K562 (cell line): ENCODE measurements around the gene LGALS12. TPM values are rescaled to one million over a fixed set of nuclear protein-coding genes. Genes with fewer than 3 reads are reported as not detected.

Experiments
- ATAC-seq: fragments of 200-7000 bp; cut with Tn5 transposase; 3 replicates; pipeline ENCODE4 v1.9.1; 2020; ENCODE audit warnings: moderate library complexity
- BruUV-seq: library from RNA; stranded (reverse); fragments of 400-500 nt; replicated peaks from 2 replicates; lab custom pipeline; 2021; lab: Mats Ljungman, UMichigan
- CTCF ChIA-PET: fragments of 300-600 bp; formaldehyde crosslinking; extraction: SDS; loops from one replicate; lab custom pipeline; 2021; ENCODE audit warnings: low intra/inter-chr PET ratio; lab: Yijun Ruan, JAX
- POLR2A ChIA-PET: fragments of 300-600, 350-650 bp; sonication (Branson Sonifier 250); formaldehyde crosslinking; extraction: SDS; loops from one replicate; lab custom pipeline; 2021; ENCODE audit warnings: antibody characterized with exemption, inconsistent platforms; lab: Yijun Ruan, JAX
- DNase-seq, 4 experiments: peaks; one replicate each; pipeline versions ENCODE4 v3.0.0 to v3.0.0-alpha.2; 2011 to 2018; ENCODE audit warnings: low spot score in 3 of 4, mixed read lengths in 3 of 4; ENCODE audit errors: extremely low read depth in 1 of 4
- FAIRE-seq: peaks from 2 replicates; lab custom pipeline; 2011; peaks lifted over from hg19 to GRCh38; lab: Jason Lieb, UNC
- H2AFZ ChIP-seq: 2 replicates; pipeline ENCODE4 v1.6.0; 2011; ENCODE audit warnings: low read depth, low read length, control low read depth, inconsistent platforms
- H3K27ac ChIP-seq: fragments of 200-600 bp; 3 replicates; pipeline ENCODE4 v1.8.0; 2011; ENCODE audit warnings: low read depth, mild to moderate bottlenecking, control low read depth, inconsistent platforms, low read length, moderate library complexity, mixed read lengths; ENCODE audit errors: extremely low read depth
- H3K27me3 ChIP-seq, 2 experiments: fragments of 300-600 bp in 1 of 2; 2 replicates in 1 of 2; 3 replicates in 1 of 2; pipeline versions ENCODE4 v1.6.0 to v1.8.0; 2011; ENCODE audit warnings: inconsistent platforms in 2 of 2, low read length in 2 of 2, mild to moderate bottlenecking in 1 of 2, mixed read lengths in 1 of 2, moderate library complexity in 1 of 2; ENCODE audit not compliant: control insufficient read depth in 2 of 2, insufficient read depth in 2 of 2
- H3K36me3 ChIP-seq: fragments of 300-600 bp; 3 replicates; pipeline ENCODE4 v1.8.0; 2011; ENCODE audit warnings: mild to moderate bottlenecking, low read length, inconsistent platforms; ENCODE audit not compliant: control insufficient read depth, insufficient read depth
- H3K4me1 ChIP-seq, 2 experiments: fragments of 200-600 bp in 1 of 2; replicated peaks in 1 of 2; 2 replicates in 1 of 2; 3 replicates in 1 of 2; pipeline versions ENCODE4 v1.5.1 to v1.8.0; 2011; ENCODE audit warnings: inconsistent platforms in 2 of 2, low read length in 2 of 2, mild to moderate bottlenecking in 1 of 2, mixed read lengths in 1 of 2, moderate library complexity in 1 of 2; ENCODE audit not compliant: control insufficient read depth in 2 of 2, insufficient read depth in 2 of 2
- H3K4me2 ChIP-seq: 2 replicates; pipeline ENCODE4 v1.6.1; 2011; ENCODE audit warnings: low read length, control low read depth, inconsistent platforms, mixed read lengths; ENCODE audit not compliant: insufficient read depth
- H3K4me3 ChIP-seq: fragments of 200-600 bp; sonication (generic), shearing (Covaris generic); 2 replicates; pipeline ENCODE4 v1.5.1; 2016; ENCODE audit warnings: control low read depth, inconsistent platforms
- H3K79me2 ChIP-seq: fragments of 200-600 bp; 3 replicates; pipeline ENCODE4 v1.8.0; 2011; ENCODE audit warnings: low read length, inconsistent platforms; ENCODE audit not compliant: control insufficient read depth, insufficient read depth
- H3K9ac ChIP-seq, 2 experiments: 2 replicates each; pipeline versions ENCODE4 v1.6.0 to v1.6.1; 2011; ENCODE audit warnings: low read depth in 2 of 2, low read length in 2 of 2, control low read depth in 1 of 2, inconsistent platforms in 1 of 2, mild to moderate bottlenecking in 1 of 2, mixed read lengths in 1 of 2; ENCODE audit not compliant: insufficient read depth in 1 of 2
- H3K9me1 ChIP-seq: one replicate; pipeline ENCODE4 v1.6.0; 2011; ENCODE audit warnings: inconsistent platforms, mild to moderate bottlenecking, low read length, moderate library complexity; ENCODE audit not compliant: control insufficient read depth, insufficient read depth
- H3K9me3 ChIP-seq: replicated peaks from 2 replicates; pipeline ENCODE4 v1.5.1; 2011; ENCODE audit warnings: low read depth, low read length, inconsistent platforms; ENCODE audit not compliant: control insufficient read depth, insufficient read depth
- H4K20me1 ChIP-seq: replicated peaks from 2 replicates; pipeline ENCODE4 v1.6.1; 2011; ENCODE audit warnings: low read length, inconsistent platforms, mixed read lengths; ENCODE audit not compliant: control insufficient read depth, insufficient read depth
- ATF3 ChIP-seq, 2 experiments: fragments of 450-650 bp in 1 of 2; sonication (generic) in 1 of 2; formaldehyde crosslinking in 1 of 2; IDR thresholded peaks in 1 of 2; conservative IDR thresholded peaks in 1 of 2; 2 replicates each; pipeline versions ENCODE4 v1.6.1 to v1.8.1; 2016 to 2023; ENCODE audit warnings: mild to moderate bottlenecking in 2 of 2, moderate library complexity in 2 of 2, inconsistent platforms in 1 of 2, missing genetic modification reagents in 1 of 2
- CTBP1 ChIP-seq: fragments of 450-650 bp; IDR thresholded peaks from 2 replicates; pipeline ENCODE4 v1.6.1; 2016; ENCODE audit warnings: borderline replicate concordance
- JUNB ChIP-seq: fragments of 450-650 bp; formaldehyde crosslinking; conservative IDR thresholded peaks from 2 replicates; pipeline ENCODE4 v1.4.0; 2020; ENCODE audit warnings: mild to moderate bottlenecking
- NKRF ChIP-seq: fragments of 450-650 bp; IDR thresholded peaks from 2 replicates; pipeline ENCODE4 v1.6.1; 2016; ENCODE audit warnings: borderline replicate concordance
- TCF3 ChIP-seq: sonication (generic); formaldehyde crosslinking; IDR thresholded peaks from 2 replicates; pipeline ENCODE4 v1.4.0; 2020; ENCODE audit warnings: mild to moderate bottlenecking, missing genetic modification reagents
- ZKSCAN8 ChIP-seq: fragments of 200-800 bp; sonication (Bioruptor generic); IDR thresholded peaks from 2 replicates; pipeline ENCODE4 v1.6.1; 2016; ENCODE audit warnings: missing genetic modification characterization, missing compliant biosample characterization
- ZNF583 ChIP-seq: fragments of 250-450 bp; sonication (Bioruptor Pico); IDR thresholded peaks from 2 replicates; pipeline ENCODE4 v1.4.0; 2020
- ZNF589 ChIP-seq: fragments of 200-800 bp; sonication (Bioruptor generic); IDR thresholded peaks from 2 replicates; pipeline ENCODE4 v1.6.1; 2016; ENCODE audit warnings: low read depth, missing genetic modification characterization, missing compliant biosample characterization
- WGBS: fragments of 100-300 bp; shearing (Covaris generic); methylation state at CpG from one replicate; pipeline ENCODE4 v1.1.6; 2016; ENCODE audit warnings: low coverage, mixed read lengths; ENCODE audit not compliant: insufficient coverage; ENCODE audit errors: missing lambda C conversion rate; 5-methylcytosine and 5-hydroxymethylcytosine counted together
- in situ Hi-C: fragments of 300-500 bp; cut with MboI; formaldehyde crosslinking; loops from 4 replicates; pipeline ENCODE4 v1.15.0; 2018; ENCODE audit warnings: inconsistent platforms, mixed read lengths
- intact Hi-C: fragments of 100-400 bp; cut with micrococcal nuclease; formaldehyde crosslinking; loops from 2 replicates; pipeline ENCODE4 v1.14.2; 2022
- polyA plus RNA-seq, 8 experiments: library from polyadenylated mRNA; depleted of rRNA in 4 of 8; stranded (reverse) in 5 of 8; unstranded in 3 of 8; fragments of >200 nt; fragmentation: Nextera tagmentation in 2 of 8; fragmentation: Illumina TruSeq in 1 of 8; extraction: Ambion mirVana in 2 of 8; extraction: Trizol in 1 of 8; gene quantifications; 2 replicates each; pipeline versions ENCODE4 v1.2.1 to v1.2.3, GENCODE V29; 2011 to 2014; ENCODE audit warnings: inconsistent platforms in 1 of 8, missing spikeins in 1 of 8
- total RNA-seq, 7 experiments: library from RNA; depleted of rRNA in 6 of 7; stranded (reverse); fragments of >200 nt in 6 of 7; fragmentation: Illumina TruSeq in 2 of 7; extraction: Trizol in 2 of 7; gene quantifications; 2 replicates each; pipeline versions ENCODE4 v1.2.1 to v1.2.3, GENCODE V29; 2011 to 2021; ENCODE audit warnings: low replicate concordance in 1 of 7
- TF ChIP-seq, protein P1 (sequence below): fragments of 250-450 bp; sonication (Bioruptor Pico); IDR thresholded peaks from 2 replicates; pipeline ENCODE4 v1.5.1; 2021; ENCODE audit warnings: mild to moderate bottlenecking
- TF ChIP-seq, protein P2 (sequence below): fragments of 200-800 bp; sonication (Bioruptor generic); IDR thresholded peaks from 2 replicates; pipeline ENCODE4 v1.6.1; 2017; ENCODE audit warnings: missing genetic modification characterization, missing compliant biosample characterization

Gene LGALS12
- total and polyA plus RNA-seq, 9 of the 15 experiments (the other 6 are each of a cell fraction or from before 2014, with no cell fraction given): 0.66 to 8.0 (median 5.0) TPM

- Histone ChIP-seq H3K9me1 (no peaks in the 10 kb centered on the region), H2AFZ (peak overlapping the region; percentile 78), H4K20me1 (no peaks in the 10 kb centered on the region), H3K4me2 (peak overlapping the region; percentile 6; the same call in 1 of the 2 replicates), H3K27me3 (no peaks in the 10 kb centered on the region), H3K36me3 (no peaks in the 10 kb centered on the region), H3K4me1 (peaks cover 25 to 70% of the 10 kb centered on the region in 2 experiments), H3K79me2 (no peaks in the 10 kb centered on the region), H3K27ac (peak overlapping the region; percentile 43; the same call in 2 of the 3 replicates), H3K9me3 (no peaks in the 10 kb centered on the region), H3K9ac (no peak overlapping the region; a peak in 1 of 4 replicates), H3K4me3 (no peak overlapping the region)
- intact Hi-C loops: no loop called here
- no peak for ATAC-seq
- ChIA-PET POLR2A (interaction anchor here (0.8 to 1.8 kb wide), 3 partner anchors 10 to 26 kb away, joined by 3 to 7 read pairs (median 5); no protein-coding TSS in a partner anchor), CTCF (no interaction called here)
- WGBS: 25% methylated on average over 4 of the region's 4 CpGs
- TF ChIP-seq CTBP1 (0 out of 2 replicates have a peak, but pooled peaks have one; percentile 11), TCF3 (CRISPR knock-in tag) (no peak), ATF3 (IDR thresholded peaks at IDR 0.05) (0 out of 2 replicates have a peak, but pooled peaks have one; percentile 26), ATF3 (CRISPR knock-in tag; conservative IDR thresholded peaks at IDR 0.05) (no peak), ZNF583 (CRISPR knock-in tag) (0 out of 2 replicates have a peak, but pooled peaks have one; percentile 21), ZNF589 (peak; percentile 60; the same call in 1 of the 2 replicates), ZKSCAN8 (CRISPR knock-in tag) (0 out of 2 replicates have a peak, but pooled peaks have one; percentile 31), NKRF (no peak), JUNB (CRISPR knock-in tag) (0 out of 2 replicates have a peak, but pooled peaks have one; percentile 24)
- TF ChIP-seq, protein P1, sequence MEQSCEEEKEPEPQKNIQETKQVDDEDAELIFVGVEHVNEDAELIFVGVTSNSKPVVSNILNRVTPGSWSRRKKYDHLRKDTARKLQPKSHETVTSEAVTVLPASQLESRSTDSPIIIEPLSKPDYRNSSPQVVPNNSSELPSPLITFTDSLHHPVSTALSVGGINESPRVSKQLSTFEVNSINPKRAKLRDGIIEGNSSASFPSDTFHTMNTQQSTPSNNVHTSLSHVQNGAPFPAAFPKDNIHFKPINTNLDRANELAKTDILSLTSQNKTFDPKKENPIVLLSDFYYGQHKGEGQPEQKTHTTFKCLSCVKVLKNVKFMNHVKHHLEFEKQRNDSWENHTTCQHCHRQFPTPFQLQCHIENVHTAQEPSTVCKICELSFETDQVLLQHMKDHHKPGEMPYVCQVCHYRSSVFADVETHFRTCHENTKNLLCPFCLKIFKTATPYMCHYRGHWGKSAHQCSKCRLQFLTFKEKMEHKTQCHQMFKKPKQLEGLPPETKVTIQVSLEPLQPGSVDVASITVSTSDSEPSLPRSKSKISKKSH: no peak
- TF ChIP-seq, protein P2, sequence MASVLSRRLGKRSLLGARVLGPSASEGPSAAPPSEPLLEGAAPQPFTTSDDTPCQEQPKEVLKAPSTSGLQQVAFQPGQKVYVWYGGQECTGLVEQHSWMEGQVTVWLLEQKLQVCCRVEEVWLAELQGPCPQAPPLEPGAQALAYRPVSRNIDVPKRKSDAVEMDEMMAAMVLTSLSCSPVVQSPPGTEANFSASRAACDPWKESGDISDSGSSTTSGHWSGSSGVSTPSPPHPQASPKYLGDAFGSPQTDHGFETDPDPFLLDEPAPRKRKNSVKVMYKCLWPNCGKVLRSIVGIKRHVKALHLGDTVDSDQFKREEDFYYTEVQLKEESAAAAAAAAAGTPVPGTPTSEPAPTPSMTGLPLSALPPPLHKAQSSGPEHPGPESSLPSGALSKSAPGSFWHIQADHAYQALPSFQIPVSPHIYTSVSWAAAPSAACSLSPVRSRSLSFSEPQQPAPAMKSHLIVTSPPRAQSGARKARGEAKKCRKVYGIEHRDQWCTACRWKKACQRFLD (CRISPR knock-in tag): 0 out of 2 replicates have a peak, but pooled peaks have one; percentile 29
- FAIRE-seq: no peak
- no TSS peak for BruUV-seq
- DNase-seq: peak in 1 of 4 experiments; percentile 21
- in situ Hi-C loops: no loop called here
These were observed 27.1 kb downstream of the LGALS12 start for GRCh38 chr11:63532799-63533475.
